Activated naive CD8-positive, alpha-beta T cell treated with anti-CD3 and anti-CD28 coated beads, Interleukin-2, amount 50 U/mL, for 24 hours (primary cell): Measurements from ENCODE around the gene SOCS6.

Experiments
- ATAC-seq: fragments of 150-1000 bp; cut with Tn5 transposase; one replicate; pipeline ENCODE4 v1.10.0; 2021
- DNase-seq: peaks from one replicate; pipeline ENCODE4 v3.0.0; 2021
- H3K27ac Mint-ChIP-seq: one replicate; pipeline ENCODE4 v1.8.0; 2021; ENCODE audit warnings: mild to moderate bottlenecking, mixed read lengths
- H3K27me3 Mint-ChIP-seq: one replicate; pipeline ENCODE4 v1.8.0; 2021; ENCODE audit warnings: mixed read lengths
- H3K36me3 Mint-ChIP-seq: one replicate; pipeline ENCODE4 v1.8.0; 2021; ENCODE audit warnings: low read depth, mixed read lengths
- H3K4me1 Mint-ChIP-seq: one replicate; pipeline ENCODE4 v1.8.0; 2021; ENCODE audit warnings: mixed read lengths
- H3K4me3 Mint-ChIP-seq: one replicate; pipeline ENCODE4 v1.8.0; 2021; ENCODE audit warnings: mild to moderate bottlenecking, moderate library complexity, mixed read lengths
- H3K9me3 Mint-ChIP-seq: one replicate; pipeline ENCODE4 v1.8.0; 2021; ENCODE audit warnings: mixed read lengths

The SOCS6 gene

GRCh38 chr18:70370762-70371733, 82.2 kb downstream of the SOCS6 start:
- Mint-ChIP-seq H3K9me3 (no peaks in the 10 kb centered on the region), H3K4me1 (no peaks in the 10 kb centered on the region), H3K27ac (no peak overlapping the region), H3K36me3 (no peaks in the 10 kb centered on the region), H3K27me3 (peaks cover 3% of the 10 kb centered on the region), H3K4me3 (no peak overlapping the region)
- DNase-seq, result no peak
- no peak for ATAC-seq

- peaks cover 3% of the 10 kb centered on the region for H3K27me3 Mint-ChIP-seq
- no peak overlapping the region for H3K27ac Mint-ChIP-seq
- H3K4me3 Mint-ChIP-seq, result no peak overlapping the region
- H3K9me3 Mint-ChIP-seq, result no peaks in the 10 kb centered on the region
- no peak for DNase-seq
- no peaks in the 10 kb centered on the region for H3K36me3 Mint-ChIP-seq
- H3K4me1 Mint-ChIP-seq, result no peaks in the 10 kb centered on the region
- ATAC-seq, result no peak
Measured at GRCh38 chr18:70371908-70372307, 83.1 kb downstream of the SOCS6 start.

DNA sequence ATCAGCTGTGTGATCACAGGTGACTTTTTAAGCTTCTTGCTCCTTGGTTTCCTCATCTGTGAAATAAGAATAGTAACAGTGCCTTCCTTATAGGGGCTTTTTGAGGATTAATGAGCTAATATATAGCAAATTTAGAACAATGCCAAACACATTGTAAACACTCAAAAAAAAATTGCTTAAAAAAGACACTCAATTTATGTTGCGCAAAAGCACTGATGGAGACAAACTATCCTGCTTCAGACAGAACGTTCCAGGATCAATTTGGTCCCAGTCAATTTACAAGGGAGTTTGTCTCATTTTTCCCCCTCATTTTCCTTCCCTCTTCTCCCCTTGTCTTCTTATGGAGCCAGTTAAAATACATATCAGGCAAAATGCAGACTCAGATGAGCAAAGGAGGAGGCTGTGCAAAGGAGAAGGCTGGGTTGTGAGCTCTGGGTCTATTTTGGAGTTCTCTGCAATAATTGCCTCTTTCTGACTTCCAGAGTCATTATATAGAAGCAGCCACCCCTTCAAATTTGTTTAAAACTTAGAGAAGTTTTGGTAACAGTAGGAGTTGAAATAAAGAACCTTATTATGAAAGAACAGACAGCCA, 83.7 kb downstream of the SOCS6 start:
- Mint-ChIP-seq H3K4me1 (no peaks in the 10 kb centered on the region), H3K9me3 (no peaks in the 10 kb centered on the region), H3K4me3 (no peak overlapping the region), H3K27me3 (peaks cover 3% of the 10 kb centered on the region), H3K36me3 (no peaks in the 10 kb centered on the region), H3K27ac (no peak overlapping the region)
- ATAC-seq, result no peak
- no peak for DNase-seq

GRCh38 chr18:70373042-70373519, 84.2 kb downstream of the SOCS6 start:
- Mint-ChIP-seq H3K27me3 (peaks cover 3% of the 10 kb centered on the region), H3K27ac (no peak overlapping the region), H3K9me3 (no peaks in the 10 kb centered on the region), H3K36me3 (no peaks in the 10 kb centered on the region), H3K4me3 (no peak overlapping the region), H3K4me1 (no peaks in the 10 kb centered on the region)
- DNase-seq (no peak), ATAC-seq (no peak)

DNA sequence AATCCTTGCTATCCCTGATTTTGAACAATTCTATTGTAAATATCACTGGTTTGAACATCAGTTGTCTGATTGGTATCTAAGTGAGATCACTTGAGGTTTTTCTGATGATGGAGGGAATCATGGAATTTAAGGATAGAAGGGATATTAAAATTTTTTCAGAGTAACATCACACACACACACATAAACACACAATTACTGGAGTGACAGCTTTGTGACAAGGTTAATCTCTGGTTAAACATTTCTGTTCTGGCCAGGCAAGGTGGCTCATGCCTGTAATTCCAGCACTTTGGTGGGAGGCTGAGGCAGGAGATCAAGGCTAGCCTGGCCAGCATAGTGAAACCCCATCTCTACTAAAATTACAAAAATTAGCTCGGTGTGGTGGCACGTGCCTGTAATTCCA, 85.3 kb downstream of the SOCS6 start:
- H3K36me3 Mint-ChIP-seq, result no peaks in the 10 kb centered on the region
- peaks cover 2% of the 10 kb centered on the region for H3K27me3 Mint-ChIP-seq
- no peaks in the 10 kb centered on the region for H3K4me1 Mint-ChIP-seq
- DNase-seq (no peak), ATAC-seq (no peak)
- no peaks in the 10 kb centered on the region for H3K9me3 Mint-ChIP-seq
- no peak overlapping the region for H3K27ac Mint-ChIP-seq
- H3K4me3 Mint-ChIP-seq, result no peak overlapping the region

DNA sequence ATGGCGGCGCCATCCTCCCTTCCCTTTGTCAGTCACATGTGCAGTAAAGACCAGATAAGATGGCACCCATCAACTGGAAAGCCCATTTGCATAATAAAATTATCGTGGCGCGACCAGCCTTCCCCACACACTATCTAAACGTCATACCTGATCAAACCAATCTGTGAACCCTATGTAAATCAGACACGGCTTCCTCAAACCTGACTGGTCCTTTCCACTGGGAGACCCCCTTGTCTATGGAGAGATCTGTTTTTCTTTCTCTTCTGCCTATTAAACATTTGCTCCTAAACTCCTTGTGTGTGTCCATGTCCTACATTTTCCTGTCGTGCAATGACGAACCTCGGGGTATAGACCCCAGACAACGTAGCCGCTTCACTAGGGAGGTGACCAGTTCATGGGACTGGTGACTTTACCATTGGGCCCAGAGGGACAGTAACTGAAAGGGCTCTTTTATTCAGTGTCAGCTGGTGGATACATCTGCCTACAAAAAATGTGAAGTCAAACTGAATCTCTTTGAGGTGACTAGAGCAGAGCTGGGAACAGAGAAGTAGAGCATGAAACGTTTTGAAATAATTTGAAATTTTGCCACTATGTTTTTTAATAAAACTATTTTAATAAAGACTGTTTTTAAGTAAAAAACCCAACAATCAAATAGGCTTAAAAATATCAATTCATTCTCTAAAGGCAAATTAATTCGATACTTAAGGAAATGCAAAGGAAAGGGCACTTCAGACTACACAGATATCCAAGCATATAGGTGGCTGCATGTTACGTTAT, 87.5 kb downstream of the SOCS6 start:
- ATAC-seq (no peak), DNase-seq (no peak)
- no peak overlapping the region for H3K4me3 Mint-ChIP-seq
- no peaks in the 10 kb centered on the region for H3K4me1 Mint-ChIP-seq
- H3K36me3 Mint-ChIP-seq, result no peaks in the 10 kb centered on the region
- H3K27ac Mint-ChIP-seq, result no peak overlapping the region
- H3K27me3 Mint-ChIP-seq, result no peaks in the 10 kb centered on the region
- H3K9me3 Mint-ChIP-seq, result no peaks in the 10 kb centered on the region

GRCh38 chr18:70376914-70377258, 88.0 kb downstream of the SOCS6 start:
- no peak overlapping the region for H3K4me3 Mint-ChIP-seq
- no peak overlapping the region for H3K27ac Mint-ChIP-seq
- ATAC-seq, result no peak
- H3K9me3 Mint-ChIP-seq, result no peaks in the 10 kb centered on the region
- H3K4me1 Mint-ChIP-seq, result no peaks in the 10 kb centered on the region
- H3K27me3 Mint-ChIP-seq, result no peaks in the 10 kb centered on the region
- H3K36me3 Mint-ChIP-seq, result no peaks in the 10 kb centered on the region
- DNase-seq, result no peak

DNA sequence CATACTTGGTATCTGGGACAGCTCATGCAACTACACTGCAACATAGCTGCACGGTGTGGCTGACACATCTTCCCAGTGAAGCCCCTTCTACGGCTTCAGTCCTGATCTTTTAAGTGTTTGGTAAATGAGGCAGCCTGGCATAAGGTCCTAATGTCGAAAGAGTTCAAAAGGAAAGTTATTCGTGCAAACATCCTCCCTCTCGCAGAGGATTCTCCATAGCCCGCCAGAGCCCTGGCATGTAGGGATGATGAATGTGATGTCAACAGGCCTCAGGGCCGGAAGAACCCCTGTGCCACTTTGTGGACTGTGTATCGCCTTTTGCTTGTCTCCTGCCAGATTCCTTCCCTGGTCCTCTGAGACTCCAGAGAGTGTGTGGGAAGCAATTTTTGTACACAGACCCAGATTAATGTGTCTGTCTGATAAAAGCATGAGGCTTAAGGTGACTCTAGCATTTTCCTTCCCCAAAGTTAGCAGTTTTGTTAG, 88.5 kb downstream of the SOCS6 start:
- no peaks in the 10 kb centered on the region for H3K4me1 Mint-ChIP-seq
- no peak overlapping the region for H3K27ac Mint-ChIP-seq
- ATAC-seq (no peak), DNase-seq (no peak)
- H3K9me3 Mint-ChIP-seq, result no peaks in the 10 kb centered on the region
- no peaks in the 10 kb centered on the region for H3K27me3 Mint-ChIP-seq
- H3K4me3 Mint-ChIP-seq, result no peak overlapping the region
- no peaks in the 10 kb centered on the region for H3K36me3 Mint-ChIP-seq

DNA sequence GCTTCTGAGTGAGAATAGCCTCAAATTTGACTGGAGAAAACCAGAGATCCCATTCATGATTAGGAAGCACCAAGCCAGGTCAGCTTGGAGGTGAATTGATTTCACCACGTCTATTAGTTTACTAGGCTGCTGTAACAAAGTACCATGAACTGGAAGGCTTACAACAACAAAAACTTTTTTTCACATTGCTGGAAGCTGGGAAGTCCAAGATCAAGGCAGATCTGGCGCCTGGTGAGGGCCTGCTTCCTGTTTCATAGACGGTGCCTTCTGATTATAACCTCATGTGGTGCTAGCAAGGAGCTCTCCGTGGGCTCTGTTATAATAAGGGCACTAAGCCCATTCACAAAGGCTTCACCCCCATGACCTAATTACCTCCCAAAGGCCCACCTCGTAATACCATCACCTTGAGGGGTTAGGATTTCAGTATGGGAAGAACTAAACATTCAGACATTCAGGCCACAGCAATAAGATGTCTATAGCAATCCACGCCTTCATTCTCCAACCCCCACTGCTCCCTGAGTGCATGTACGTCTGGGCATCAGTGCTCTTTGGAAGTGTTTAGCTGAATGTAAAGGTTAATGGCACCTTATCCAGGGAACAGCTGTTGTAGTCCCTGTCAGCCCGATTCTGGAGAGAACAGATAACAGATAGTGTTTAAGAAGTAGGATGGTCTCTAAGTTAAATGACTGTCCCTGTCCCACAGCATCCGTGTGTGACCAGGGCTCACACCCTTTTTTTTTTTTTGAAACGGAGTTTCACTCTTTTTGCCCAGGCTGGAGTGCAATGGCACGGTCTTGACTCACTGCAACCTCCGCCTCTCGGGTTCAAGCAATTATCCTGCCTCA, 89.2 kb downstream of the SOCS6 start:
- ATAC-seq, result no peak
- H3K27me3 Mint-ChIP-seq, result no peaks in the 10 kb centered on the region
- no peak overlapping the region for H3K4me3 Mint-ChIP-seq
- H3K4me1 Mint-ChIP-seq, result no peaks in the 10 kb centered on the region
- no peak overlapping the region for H3K27ac Mint-ChIP-seq
- no peaks in the 10 kb centered on the region for H3K9me3 Mint-ChIP-seq
- no peaks in the 10 kb centered on the region for H3K36me3 Mint-ChIP-seq
- no peak for DNase-seq
